ENCODE results near the gene DCT.

The DCT gene

GRCh38 chr13:94478913-94479312, 569 bp downstream of the DCT start:
- in situ Hi-C loops (cut with HindIII; ENCODE audit: low pct_ligation_motif_present, low sequenced_read_pairs) = no loop called here

GRCh38 chr13:94470126-94470525, 9.4 kb downstream of the DCT start:
- Histone ChIP-seq H3K27me3 (replicated peaks) (no peaks in the 10 kb centered on the region), H3K36me3 (replicated peaks) (no peaks in the 10 kb centered on the region), H3K4me3 (ENCODE audit: low read depth, low read length) (no peak overlapping the region), H3K27ac (no peak overlapping the region)
- in situ Hi-C loops (cut with HindIII; ENCODE audit: low pct_ligation_motif_present, low sequenced_read_pairs) = no loop called here
- TF ChIP-seq CTCF (IDR thresholded peaks at IDR 0.05; ENCODE audit: low read depth, low read length, missing control alignments) = no peak
- DNase-seq = no peak

More at GRCh38 chr13:94478913-94479312, 569 bp downstream of the DCT start:
- no peak overlapping the region for H3K27ac ChIP-seq
- H3K4me3 ChIP-seq (ENCODE audit: low read depth, low read length) = no peak overlapping the region
- no peaks in the 10 kb centered on the region for H3K27me3 ChIP-seq (replicated peaks)
- no peak for TF ChIP-seq CTCF (IDR thresholded peaks at IDR 0.05; ENCODE audit: low read depth, low read length, missing control alignments)
- no peaks in the 10 kb centered on the region for H3K36me3 ChIP-seq (replicated peaks)
- no peak for DNase-seq

- Histone ChIP-seq H3K27ac (no peak overlapping the region), H3K4me3 (ENCODE audit: low read depth, low read length) (no peak overlapping the region), H3K27me3 (replicated peaks) (no peaks in the 10 kb centered on the region), H3K36me3 (replicated peaks) (no peaks in the 10 kb centered on the region)
- no peak for DNase-seq
- in situ Hi-C loops (cut with HindIII; ENCODE audit: low pct_ligation_motif_present, low sequenced_read_pairs) = no loop called here
- TF ChIP-seq CTCF (IDR thresholded peaks at IDR 0.05; ENCODE audit: low read depth, low read length, missing control alignments) = no peak
Measured at GRCh38 chr13:94464771-94465170, 14.7 kb downstream of the DCT start.

- DNase-seq = no peak
- Histone ChIP-seq H3K27ac (no peak overlapping the region), H3K27me3 (replicated peaks) (no peaks in the 10 kb centered on the region), H3K4me3 (ENCODE audit: low read depth, low read length) (no peak overlapping the region), H3K36me3 (replicated peaks) (no peaks in the 10 kb centered on the region)
- in situ Hi-C loops (cut with HindIII; ENCODE audit: low pct_ligation_motif_present, low sequenced_read_pairs) = no loop called here
- TF ChIP-seq CTCF (IDR thresholded peaks at IDR 0.05; ENCODE audit: low read depth, low read length, missing control alignments) = no peak
Measured at GRCh38 chr13:94462670-94463069, 16.8 kb downstream of the DCT start.

GRCh38 chr13:94459116-94459515, 20.4 kb downstream of the DCT start:
- Histone ChIP-seq H3K4me3 (ENCODE audit: low read depth, low read length) (no peak overlapping the region), H3K27ac (no peak overlapping the region), H3K36me3 (replicated peaks) (no peaks in the 10 kb centered on the region), H3K27me3 (replicated peaks) (no peaks in the 10 kb centered on the region)
- no peak for TF ChIP-seq CTCF (IDR thresholded peaks at IDR 0.05; ENCODE audit: low read depth, low read length, missing control alignments)
- in situ Hi-C loops (cut with HindIII; ENCODE audit: low pct_ligation_motif_present, low sequenced_read_pairs) = no loop called here
- no peak for DNase-seq

- no peak overlapping the region for H3K4me3 ChIP-seq (ENCODE audit: low read depth, low read length)
- in situ Hi-C loops (cut with HindIII; ENCODE audit: low pct_ligation_motif_present, low sequenced_read_pairs) = no loop called here
- DNase-seq = no peak
- H3K36me3 ChIP-seq (replicated peaks) = no peaks in the 10 kb centered on the region
- no peaks in the 10 kb centered on the region for H3K27me3 ChIP-seq (replicated peaks)
- TF ChIP-seq CTCF (IDR thresholded peaks at IDR 0.05; ENCODE audit: low read depth, low read length, missing control alignments) = no peak
- H3K27ac ChIP-seq = no peak overlapping the region
Measured at GRCh38 chr13:94455414-94455813, 24.1 kb downstream of the DCT start.

Measured in brain microvascular endothelial cell (primary cell).